OCI-LY3 (cell line): Measurements from ENCODE around the gene CIPC.

Experiments used
- H2AFZ ChIP-seq: fragments of 200-600, 300-600 bp; shearing (Covaris generic); 2 replicates; pipeline ENCODE4 v1.6.0; 2014; ENCODE audit warnings: antibody characterized with exemption, low read depth, low read length
- H3K27ac ChIP-seq: fragments of 200-600, 300-600 bp; sonication (generic); 2 replicates; pipeline ENCODE4 v1.5.1; 2014; ENCODE audit warnings: mild to moderate bottlenecking, low read length, moderate library complexity, mixed read lengths
- H3K27me3 ChIP-seq: fragments of 200-600, 300-600 bp; sonication (generic); 2 replicates; pipeline ENCODE4 v1.6.1; 2014; ENCODE audit warnings: low read depth, low read length, mixed read lengths
- H3K36me3 ChIP-seq: fragments of 200-600, 300-600 bp; sonication (generic); replicated peaks from 2 replicates; pipeline ENCODE3; 2014; ENCODE audit warnings: low read depth, low read length, mixed read lengths
- H3K4me1 ChIP-seq: fragments of 300-600, 200-600 bp; sonication (generic); 2 replicates; pipeline ENCODE4 v1.6.1; 2014; ENCODE audit warnings: low read length, mixed read lengths
- H3K4me2 ChIP-seq: fragments of 200-600, 300-600 bp; sonication (generic); 2 replicates; pipeline ENCODE4 v1.6.1; 2014; ENCODE audit warnings: low read length, mixed read lengths
- H3K4me3 ChIP-seq: fragments of 300-600, 200-600 bp; sonication (generic); 2 replicates; pipeline ENCODE4 v1.5.1; 2014; ENCODE audit warnings: antibody characterized with exemption, mild to moderate bottlenecking, low read length, moderate library complexity
- H3K79me2 ChIP-seq: fragments of 300-600, 200-600 bp; shearing (Covaris generic); 2 replicates; pipeline ENCODE4 v1.6.1; 2014; ENCODE audit warnings: mild to moderate bottlenecking, low read length, mixed read lengths
- H3K9ac ChIP-seq: fragments of 300-600, 200-600 bp; shearing (Covaris generic); 2 replicates; pipeline ENCODE4 v1.6.0; 2014; ENCODE audit warnings: mild to moderate bottlenecking, low read length, moderate library complexity
- H3K9me3 ChIP-seq: fragments of 200-600, 300-600 bp; shearing (Covaris generic); 2 replicates; pipeline ENCODE4 v1.6.1; 2014; ENCODE audit warnings: low read length, mixed read lengths; ENCODE audit not compliant: insufficient read depth
- H4K20me1 ChIP-seq: fragments of 200-600, 300-600 bp; sonication (generic); 2 replicates; pipeline ENCODE4 v1.6.1; 2016; ENCODE audit warnings: low read length, mixed read lengths; ENCODE audit not compliant: insufficient read depth
- EZH2phosphoT487 ChIP-seq: fragments of 200-600 bp; shearing (Covaris generic); IDR thresholded peaks from 2 replicates; pipeline ENCODE4 v1.6.1; 2018; ENCODE audit warnings: antibody characterized with exemption, mixed run types, low read depth
- TF ChIP-seq, protein P1 (sequence below): fragments of 200-600, 300-600 bp; sonication (generic); IDR thresholded peaks from 2 replicates; pipeline ENCODE4 v1.5.1; 2014; ENCODE audit warnings: antibody characterized with exemption, low read length, low read depth

The CIPC gene

DNA sequence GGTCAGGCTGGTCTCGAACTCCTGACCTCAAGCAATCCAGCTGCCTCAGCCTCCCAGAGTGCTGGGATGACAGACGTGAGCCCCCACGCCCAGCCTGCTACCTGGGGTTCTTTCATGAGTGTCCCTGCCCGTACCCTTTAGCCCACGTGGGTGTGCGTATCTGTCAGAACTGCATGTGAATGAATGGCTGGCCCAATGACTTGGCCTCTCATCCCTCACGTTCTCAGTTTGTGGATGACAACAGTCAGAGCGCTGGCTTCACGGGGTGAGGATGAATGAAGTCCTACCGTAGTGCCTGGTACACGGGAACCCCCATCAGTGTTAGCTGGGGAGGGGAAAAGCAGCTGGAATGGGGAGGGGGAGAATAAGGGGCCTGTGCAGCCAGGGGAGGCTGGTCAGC, 59.7 kb downstream of the CIPC start:
- Histone ChIP-seq H4K20me1 (no peaks in the 10 kb centered on the region), H3K4me3 (no peak overlapping the region), H3K9me3 (no peaks in the 10 kb centered on the region), H3K79me2 (no peaks in the 10 kb centered on the region), H3K4me1 (peaks cover 23% of the 10 kb centered on the region), H3K27me3 (peaks cover 20% of the 10 kb centered on the region; the same call in 1 of the 2 replicates), H2AFZ (no peak overlapping the region), H3K9ac (no peak overlapping the region), H3K27ac (no peak overlapping the region), H3K36me3 (no peaks in the 10 kb centered on the region), H3K4me2 (no peak overlapping the region)
- TF ChIP-seq EZH2phosphoT487, result no peak
- TF ChIP-seq, protein P1, sequence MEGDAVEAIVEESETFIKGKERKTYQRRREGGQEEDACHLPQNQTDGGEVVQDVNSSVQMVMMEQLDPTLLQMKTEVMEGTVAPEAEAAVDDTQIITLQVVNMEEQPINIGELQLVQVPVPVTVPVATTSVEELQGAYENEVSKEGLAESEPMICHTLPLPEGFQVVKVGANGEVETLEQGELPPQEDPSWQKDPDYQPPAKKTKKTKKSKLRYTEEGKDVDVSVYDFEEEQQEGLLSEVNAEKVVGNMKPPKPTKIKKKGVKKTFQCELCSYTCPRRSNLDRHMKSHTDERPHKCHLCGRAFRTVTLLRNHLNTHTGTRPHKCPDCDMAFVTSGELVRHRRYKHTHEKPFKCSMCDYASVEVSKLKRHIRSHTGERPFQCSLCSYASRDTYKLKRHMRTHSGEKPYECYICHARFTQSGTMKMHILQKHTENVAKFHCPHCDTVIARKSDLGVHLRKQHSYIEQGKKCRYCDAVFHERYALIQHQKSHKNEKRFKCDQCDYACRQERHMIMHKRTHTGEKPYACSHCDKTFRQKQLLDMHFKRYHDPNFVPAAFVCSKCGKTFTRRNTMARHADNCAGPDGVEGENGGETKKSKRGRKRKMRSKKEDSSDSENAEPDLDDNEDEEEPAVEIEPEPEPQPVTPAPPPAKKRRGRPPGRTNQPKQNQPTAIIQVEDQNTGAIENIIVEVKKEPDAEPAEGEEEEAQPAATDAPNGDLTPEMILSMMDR, result no peak

DNA sequence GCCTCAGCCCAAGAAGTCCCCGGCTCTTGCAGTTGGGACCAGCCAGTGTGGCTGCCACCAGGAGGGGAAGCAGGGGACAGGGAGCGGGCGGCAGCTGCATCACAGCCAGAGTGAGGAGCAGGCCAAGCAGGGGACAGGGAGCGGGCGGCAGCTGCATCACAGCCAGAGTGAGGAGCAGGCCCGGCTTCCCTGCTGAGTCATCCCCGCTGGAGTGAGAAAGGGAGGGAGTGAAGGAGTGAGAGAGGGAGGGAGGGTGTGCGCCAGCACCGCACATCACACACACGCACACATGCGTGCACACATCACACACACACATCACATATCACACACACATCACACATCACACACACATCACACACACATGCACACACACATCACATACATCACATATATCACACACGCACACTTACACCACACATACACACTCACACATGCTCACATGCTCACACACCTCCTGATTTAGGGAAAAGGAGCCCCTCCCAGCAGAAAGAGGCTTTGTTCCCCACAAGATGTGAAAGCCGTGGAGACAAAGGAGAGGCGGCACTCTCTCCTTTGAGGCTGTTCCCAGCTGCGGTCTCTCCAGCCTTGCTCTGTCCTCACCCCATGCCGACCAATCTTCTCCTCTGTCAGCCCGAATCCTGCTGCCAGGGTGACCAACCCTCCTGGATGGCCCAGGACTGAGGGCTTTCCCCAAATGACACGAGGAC, 60.3 kb downstream of the CIPC start:
- Histone ChIP-seq H3K36me3 (no peaks in the 10 kb centered on the region), H3K4me1 (peaks cover 23% of the 10 kb centered on the region), H3K27me3 (peaks cover 20% of the 10 kb centered on the region; the same call in 1 of the 2 replicates), H3K4me3 (no peak overlapping the region), H3K79me2 (no peaks in the 10 kb centered on the region), H3K27ac (no peak overlapping the region), H3K9me3 (no peaks in the 10 kb centered on the region), H4K20me1 (no peaks in the 10 kb centered on the region), H3K4me2 (no peak overlapping the region), H2AFZ (no peak overlapping the region), H3K9ac (no peak overlapping the region)
- TF ChIP-seq, protein P1, result no peak
- no peak for TF ChIP-seq EZH2phosphoT487

DNA sequence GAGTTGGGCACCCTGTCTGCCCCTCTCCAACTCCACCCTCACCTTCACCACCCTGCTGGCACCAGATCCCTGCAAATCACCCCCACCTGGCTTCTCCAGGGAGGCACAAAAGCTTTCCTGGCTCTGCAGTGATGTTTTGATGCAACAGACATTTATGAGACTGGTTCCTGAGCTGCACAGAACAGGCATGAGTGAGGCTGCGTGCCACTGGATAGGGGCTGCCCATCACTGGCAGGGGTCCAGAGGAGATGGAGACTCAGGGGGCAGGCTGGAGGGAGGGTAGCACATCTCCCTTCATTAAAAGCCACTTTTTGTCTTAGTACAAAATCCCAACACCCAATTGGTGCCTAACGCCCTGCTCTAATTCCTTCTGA, 60.8 kb downstream of the CIPC start:
- H4K20me1 ChIP-seq, result no peaks in the 10 kb centered on the region
- no peaks in the 10 kb centered on the region for H3K79me2 ChIP-seq
- H3K4me1 ChIP-seq, result peaks cover 18% of the 10 kb centered on the region
- no peaks in the 10 kb centered on the region for H3K9me3 ChIP-seq
- H3K27me3 ChIP-seq, result peaks cover 20% of the 10 kb centered on the region; the same call in 1 of the 2 replicates
- no peak overlapping the region for H3K4me2 ChIP-seq
- H2AFZ ChIP-seq, result no peak overlapping the region
- H3K9ac ChIP-seq, result no peak overlapping the region
- no peak overlapping the region for H3K4me3 ChIP-seq
- no peaks in the 10 kb centered on the region for H3K36me3 ChIP-seq
- H3K27ac ChIP-seq, result no peak overlapping the region
- TF ChIP-seq EZH2phosphoT487, result no peak
- TF ChIP-seq, protein P1, result no peak

DNA sequence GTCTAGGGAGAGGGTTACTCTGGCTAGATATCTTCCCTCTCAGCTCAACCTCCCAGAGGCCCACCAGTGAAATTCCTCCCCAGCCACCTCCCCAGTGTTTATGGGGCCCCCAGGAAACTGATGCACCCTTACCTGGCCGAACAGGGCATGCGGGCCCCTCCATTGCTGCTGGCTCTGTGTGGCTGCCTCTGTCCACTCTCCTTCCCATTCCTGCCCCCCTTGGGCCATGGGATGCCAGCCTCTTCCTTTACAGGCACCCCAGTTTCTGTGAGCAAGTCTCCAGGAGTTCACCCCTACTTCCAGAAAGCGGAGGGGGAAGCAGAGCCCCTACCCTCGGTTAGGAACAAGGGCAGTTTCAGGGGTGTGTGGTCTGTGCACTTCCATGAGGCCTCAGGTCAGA, 63.0 kb downstream of the CIPC start:
- no peak overlapping the region for H3K9ac ChIP-seq
- no peak overlapping the region for H3K27ac ChIP-seq
- no peaks in the 10 kb centered on the region for H3K4me1 ChIP-seq
- no peaks in the 10 kb centered on the region for H3K9me3 ChIP-seq
- no peaks in the 10 kb centered on the region for H3K79me2 ChIP-seq
- H2AFZ ChIP-seq, result no peak overlapping the region
- H4K20me1 ChIP-seq, result no peaks in the 10 kb centered on the region
- no peak for TF ChIP-seq EZH2phosphoT487
- TF ChIP-seq, protein P1, result no peak
- H3K4me2 ChIP-seq, result no peak overlapping the region
- no peak overlapping the region for H3K4me3 ChIP-seq
- H3K36me3 ChIP-seq, result no peaks in the 10 kb centered on the region
- H3K27me3 ChIP-seq, result peaks cover 20% of the 10 kb centered on the region; the same call in 1 of the 2 replicates
